ENCODE results near the gene XYLT1. TPM values are rescaled to one million over a fixed set of nuclear protein-coding genes. Genes with fewer than 3 reads are reported as not detected.

XYLT1 gene
- total RNA-seq, 1 donor from 2014 or later: 12.3 TPM

DNA sequence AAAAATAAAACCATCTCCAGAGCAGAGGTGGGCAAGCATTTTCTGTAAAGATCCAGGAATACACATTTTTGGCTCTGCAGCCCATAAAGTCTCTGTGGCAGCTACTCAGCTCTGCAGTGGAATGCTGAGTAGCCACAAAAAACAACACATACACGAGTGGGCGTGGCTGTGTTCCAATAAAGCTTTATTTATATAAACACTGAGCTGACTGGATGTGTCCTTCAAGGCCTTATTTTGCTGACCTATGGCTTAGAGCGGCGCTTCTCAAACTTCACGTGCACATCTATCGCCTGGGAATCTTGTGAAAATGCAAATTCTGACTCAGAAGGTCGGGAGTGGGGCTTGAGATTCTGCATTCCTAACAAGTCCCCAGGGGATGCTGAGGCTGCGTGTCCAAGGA lies 39.7 kb downstream of the XYLT1 start:
- Mint-ChIP-seq H3K9me3 (ENCODE audit: low read depth) (no peaks in the 10 kb centered on the region), H3K36me3 (ENCODE audit: insufficient read depth) (no peaks in the 10 kb centered on the region), H3K27me3 (no peaks in the 10 kb centered on the region), H3K27ac (no peak overlapping the region), H3K4me1 (ENCODE audit: low read depth) (no peaks in the 10 kb centered on the region), H3K4me3 (ENCODE audit: low read depth) (no peak overlapping the region)
- DNase-seq (ENCODE audit: low spot score, unreplicated experiment): no peak
- TF ChIP-seq, protein P1, sequence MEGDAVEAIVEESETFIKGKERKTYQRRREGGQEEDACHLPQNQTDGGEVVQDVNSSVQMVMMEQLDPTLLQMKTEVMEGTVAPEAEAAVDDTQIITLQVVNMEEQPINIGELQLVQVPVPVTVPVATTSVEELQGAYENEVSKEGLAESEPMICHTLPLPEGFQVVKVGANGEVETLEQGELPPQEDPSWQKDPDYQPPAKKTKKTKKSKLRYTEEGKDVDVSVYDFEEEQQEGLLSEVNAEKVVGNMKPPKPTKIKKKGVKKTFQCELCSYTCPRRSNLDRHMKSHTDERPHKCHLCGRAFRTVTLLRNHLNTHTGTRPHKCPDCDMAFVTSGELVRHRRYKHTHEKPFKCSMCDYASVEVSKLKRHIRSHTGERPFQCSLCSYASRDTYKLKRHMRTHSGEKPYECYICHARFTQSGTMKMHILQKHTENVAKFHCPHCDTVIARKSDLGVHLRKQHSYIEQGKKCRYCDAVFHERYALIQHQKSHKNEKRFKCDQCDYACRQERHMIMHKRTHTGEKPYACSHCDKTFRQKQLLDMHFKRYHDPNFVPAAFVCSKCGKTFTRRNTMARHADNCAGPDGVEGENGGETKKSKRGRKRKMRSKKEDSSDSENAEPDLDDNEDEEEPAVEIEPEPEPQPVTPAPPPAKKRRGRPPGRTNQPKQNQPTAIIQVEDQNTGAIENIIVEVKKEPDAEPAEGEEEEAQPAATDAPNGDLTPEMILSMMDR (IDR thresholded peaks at IDR 0.05; ENCODE audit: unreplicated experiment): no peak

DNA sequence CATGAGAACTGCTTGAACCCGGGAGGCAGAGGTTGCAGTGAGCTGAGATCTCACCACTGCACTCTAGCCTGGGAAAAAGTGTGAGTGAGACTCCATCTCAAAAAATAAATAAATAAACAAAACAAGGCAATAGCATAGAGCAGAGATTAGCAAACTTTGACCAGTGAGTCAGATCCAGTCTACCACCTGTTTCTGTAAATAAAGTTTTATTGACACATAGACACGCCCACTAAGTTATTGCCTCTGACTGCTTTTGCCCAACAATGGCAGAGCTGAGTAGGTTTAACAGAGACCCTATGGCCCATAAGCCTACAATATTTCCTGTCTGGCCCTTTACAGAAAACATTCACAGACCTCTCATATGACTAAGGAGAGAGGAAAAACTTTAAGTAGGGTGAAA lies 44.3 kb downstream of the XYLT1 start:
- TF ChIP-seq, protein P1 (IDR thresholded peaks at IDR 0.05; ENCODE audit: unreplicated experiment): no peak
- Mint-ChIP-seq H3K4me1 (ENCODE audit: low read depth) (no peaks in the 10 kb centered on the region), H3K9me3 (ENCODE audit: low read depth) (no peaks in the 10 kb centered on the region), H3K27ac (no peak overlapping the region), H3K4me3 (ENCODE audit: low read depth) (no peak overlapping the region), H3K27me3 (no peaks in the 10 kb centered on the region), H3K36me3 (ENCODE audit: insufficient read depth) (no peaks in the 10 kb centered on the region)
- DNase-seq (ENCODE audit: low spot score, unreplicated experiment): no peak

DNA sequence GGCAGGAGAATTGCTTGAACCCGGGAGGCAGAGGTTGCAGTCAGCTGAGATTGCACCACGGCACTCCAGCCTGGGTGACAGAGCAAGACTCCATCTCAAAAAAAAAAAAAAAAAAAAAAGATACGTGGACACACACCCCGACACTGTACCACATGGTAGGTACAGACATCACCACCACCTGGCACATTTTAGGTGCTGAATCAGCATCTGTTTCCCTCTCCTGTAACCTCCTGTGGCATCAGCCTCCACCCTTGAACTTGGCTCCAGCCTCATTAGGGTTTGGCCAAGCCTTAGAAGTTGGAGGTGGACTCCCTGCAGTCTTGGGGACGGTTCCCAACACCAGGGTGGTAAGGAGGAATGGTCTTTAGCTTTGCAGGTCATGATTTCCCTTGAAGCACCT lies 46.0 kb downstream of the XYLT1 start:
- Mint-ChIP-seq H3K9me3 (ENCODE audit: low read depth) (no peaks in the 10 kb centered on the region), H3K36me3 (ENCODE audit: insufficient read depth) (no peaks in the 10 kb centered on the region), H3K27me3 (no peaks in the 10 kb centered on the region), H3K27ac (no peak overlapping the region), H3K4me3 (ENCODE audit: low read depth) (no peak overlapping the region), H3K4me1 (ENCODE audit: low read depth) (no peaks in the 10 kb centered on the region)
- no peak for DNase-seq (ENCODE audit: low spot score, unreplicated experiment)
- TF ChIP-seq, protein P1 (IDR thresholded peaks at IDR 0.05; ENCODE audit: unreplicated experiment): no peak

DNA sequence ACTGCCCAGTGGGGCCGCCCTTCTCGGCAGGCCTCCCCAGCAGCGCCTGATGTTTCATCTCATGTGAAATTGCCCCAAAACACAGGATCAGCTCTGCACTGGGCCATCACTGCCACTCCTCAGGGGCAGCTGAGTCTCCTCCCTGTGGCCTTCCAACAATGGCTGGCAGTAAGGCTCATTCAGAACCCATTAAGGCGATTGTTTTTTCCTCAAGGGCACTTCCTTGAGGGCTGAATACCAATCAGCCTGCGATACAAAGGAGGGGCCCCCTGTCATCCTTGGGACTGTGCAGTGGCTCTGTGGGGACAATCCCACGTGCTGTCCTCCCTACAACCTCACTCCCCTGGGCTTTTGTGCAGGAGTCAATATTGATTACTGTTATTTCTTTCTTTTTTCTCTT lies 47.5 kb downstream of the XYLT1 start:
- Mint-ChIP-seq H3K27me3 (no peaks in the 10 kb centered on the region), H3K27ac (no peak overlapping the region), H3K4me1 (ENCODE audit: low read depth) (no peaks in the 10 kb centered on the region), H3K9me3 (ENCODE audit: low read depth) (no peaks in the 10 kb centered on the region), H3K4me3 (ENCODE audit: low read depth) (no peak overlapping the region), H3K36me3 (ENCODE audit: insufficient read depth) (no peaks in the 10 kb centered on the region)
- no peak for DNase-seq (ENCODE audit: low spot score, unreplicated experiment)
- TF ChIP-seq, protein P1 (IDR thresholded peaks at IDR 0.05; ENCODE audit: unreplicated experiment): no peak

DNA sequence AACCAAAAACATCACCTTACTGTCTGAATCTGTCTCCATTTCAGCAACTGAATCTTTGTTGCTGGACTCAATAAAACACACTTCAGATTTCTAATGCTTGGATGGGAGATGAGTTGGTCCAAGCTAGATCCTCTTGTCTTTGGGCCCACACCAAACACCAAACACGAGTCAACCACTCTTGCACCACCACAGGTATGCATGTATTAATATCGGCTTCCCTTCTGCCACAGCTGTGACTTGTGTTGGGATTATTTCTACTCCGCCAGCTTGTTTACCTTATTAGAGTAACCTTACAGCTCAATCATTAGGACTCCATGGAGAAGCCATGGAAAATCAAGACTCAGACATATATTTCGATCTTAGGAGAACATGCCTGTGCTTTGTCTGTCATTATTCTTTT lies 49.9 kb downstream of the XYLT1 start:
- H3K27me3 Mint-ChIP-seq: no peaks in the 10 kb centered on the region
- peaks cover 7% of the 10 kb centered on the region for H3K4me1 Mint-ChIP-seq (ENCODE audit: low read depth)
- H3K9me3 Mint-ChIP-seq (ENCODE audit: low read depth): no peaks in the 10 kb centered on the region

More for the DNA sequence above, 49.9 kb downstream of the XYLT1 start:
- TF ChIP-seq, protein P1 (IDR thresholded peaks at IDR 0.05; ENCODE audit: unreplicated experiment): no peak
- no peak for DNase-seq (ENCODE audit: low spot score, unreplicated experiment)
- Mint-ChIP-seq H3K4me3 (ENCODE audit: low read depth) (no peak overlapping the region), H3K27ac (no peak overlapping the region), H3K36me3 (ENCODE audit: insufficient read depth) (no peaks in the 10 kb centered on the region)
